ENCODE results near the gene ZBTB16.
"Not testable (repeated sequence)": the region's sequence is repeated elsewhere in the genome, so short reads cannot be mapped to it uniquely, and the experiment has no call there.

ZBTB16 gene

GRCh38 chr11:114049050-114049449 is 10.5 kb upstream of the ZBTB16 start:
- CTCF ChIA-PET, result interaction anchor here (0.7 to 0.8 kb wide), 2 partner anchors 24 to 212 kb away, joined by 3 read pairs; no protein-coding TSS in a partner anchor
- no peak overlapping the region for H3K27ac ChIP-seq
- DNase-seq (ENCODE audit: low spot score), result no peak
- TF ChIP-seq CTCF (conservative IDR thresholded peaks at IDR 0.05; ENCODE audit: low read depth), result no peak
- POLR2A ChIA-PET (ENCODE audit: low non-redundant PET), result no interaction called here

- H3K27ac ChIP-seq; DNase-seq (ENCODE audit: low spot score); POLR2A ChIA-PET (ENCODE audit: low non-redundant PET): not testable (repeated sequence)
- CTCF ChIA-PET, result interaction anchor here (0.6 kb wide), 1 partner anchor 213 kb away, joined by 3 read pairs; no protein-coding TSS in a partner anchor
Observed at GRCh38 chr11:114049766-114050165, 9.7 kb upstream of the ZBTB16 start.

- CTCF ChIA-PET, result no interaction called here
Observed at GRCh38 chr11:114050258-114050927, 9.1 kb upstream of the ZBTB16 start.

GRCh38 chr11:114051558-114051957 is 8.0 kb upstream of the ZBTB16 start:
- H3K27ac ChIP-seq, result no peak overlapping the region
- DNase-seq (ENCODE audit: low spot score), result no peak
- CTCF ChIA-PET, result interaction anchor here (1.0 to 3.0 kb wide), 2 partner anchors 12 to 209 kb away, joined by 3 to 14 read pairs; no protein-coding TSS in a partner anchor
- POLR2A ChIA-PET (ENCODE audit: low non-redundant PET), result no interaction called here
- TF ChIP-seq CTCF (conservative IDR thresholded peaks at IDR 0.05; ENCODE audit: low read depth), result no peak

More at GRCh38 chr11:114050258-114050927, 9.1 kb upstream of the ZBTB16 start:
- no peak for TF ChIP-seq CTCF (conservative IDR thresholded peaks at IDR 0.05; ENCODE audit: low read depth)
- POLR2A ChIA-PET (ENCODE audit: low non-redundant PET), result no interaction called here
- H3K27ac ChIP-seq, result no peak overlapping the region
- no peak for DNase-seq (ENCODE audit: low spot score)

GRCh38 chr11:114052160-114052559 is 7.4 kb upstream of the ZBTB16 start:
- POLR2A ChIA-PET (ENCODE audit: low non-redundant PET), result no interaction called here
- peak overlapping the region; percentile 43 for H3K27ac ChIP-seq
- TF ChIP-seq CTCF (conservative IDR thresholded peaks at IDR 0.05; ENCODE audit: low read depth), result no peak
- CTCF ChIA-PET, result interaction anchor here (0.7 to 3.0 kb wide), 3 partner anchors 13 to 239 kb away, joined by 3 to 14 read pairs (median 6); no protein-coding TSS in a partner anchor
- peak; percentile 6 for DNase-seq (ENCODE audit: low spot score)

- TF ChIP-seq CTCF (conservative IDR thresholded peaks at IDR 0.05; ENCODE audit: low read depth), result no peak
- DNase-seq (ENCODE audit: low spot score), result no peak
- CTCF ChIA-PET, result interaction anchor here (3.0 kb wide), 1 partner anchor 208 kb away, joined by 14 read pairs; no protein-coding TSS in a partner anchor
- H3K27ac ChIP-seq, result no peak overlapping the region
- POLR2A ChIA-PET (ENCODE audit: low non-redundant PET), result no interaction called here
Observed at GRCh38 chr11:114053406-114053805, 6.1 kb upstream of the ZBTB16 start.

- DNase-seq (ENCODE audit: low spot score), result no peak
- no peak overlapping the region for H3K27ac ChIP-seq
- POLR2A ChIA-PET (ENCODE audit: low non-redundant PET), result no interaction called here
- CTCF ChIA-PET, result interaction anchor here (0.7 kb wide), 1 partner anchor 384 kb away, joined by 5 read pairs; no protein-coding TSS in a partner anchor
- TF ChIP-seq CTCF (conservative IDR thresholded peaks at IDR 0.05; ENCODE audit: low read depth), result no peak
Observed at GRCh38 chr11:114054806-114055205, 4.7 kb upstream of the ZBTB16 start.
